G401 (cell line): ENCODE measurements around the gene ALS2. TPM values are rescaled to one million over a fixed set of nuclear protein-coding genes. Genes with fewer than 3 reads are reported as not detected.

Source experiments
- DNase-seq: peaks from one replicate; pipeline ENCODE4 v3.0.0-alpha.2; 2015; ENCODE audit warnings: low spot score
- in situ Hi-C: cut with HindIII; loops from 2 replicates; pipeline ENCODE4 v1.10.0; 2016; ENCODE audit warnings: low sequenced_read_pairs, mixed read lengths
- total RNA-seq: library from RNA; depleted of rRNA; stranded (reverse); fragments of >200 nt; shearing (Covaris generic); gene quantifications from 2 replicates; pipeline ENCODE4 v1.2.3, GENCODE V29; 2014; rRNA removed

The ALS2 gene
- total RNA-seq, 1 experiment from 2014 or later: 95.2 TPM

- in situ Hi-C loops: loop anchor here (5.0 kb wide), 1 partner anchor 44 kb away; the partner anchor contains the start of gene MPP4
- no peak for DNase-seq
These were observed 127.5 kb downstream of the ALS2 start for GRCh38 chr2:201653221-201653620.

Other genes with a start within 250 kb of the ALS2 start
- gene TMEM237, start 137.4 kb downstream of the ALS2 start, total RNA-seq: 153 and 240 TPM in 2 replicates
- 7.4 and 8.8 TPM in 2 replicates for gene MPP4, start 82.3 kb downstream of the ALS2 start, total RNA-seq
- not detected in 2 replicates for gene CDK15, start 25.6 kb upstream of the ALS2 start, total RNA-seq